ENCODE data around the gene UBE2N.
A peak's percentile ranks its signal among the peaks of the same experiment; 100 is the strongest.

UBE2N gene

DNA sequence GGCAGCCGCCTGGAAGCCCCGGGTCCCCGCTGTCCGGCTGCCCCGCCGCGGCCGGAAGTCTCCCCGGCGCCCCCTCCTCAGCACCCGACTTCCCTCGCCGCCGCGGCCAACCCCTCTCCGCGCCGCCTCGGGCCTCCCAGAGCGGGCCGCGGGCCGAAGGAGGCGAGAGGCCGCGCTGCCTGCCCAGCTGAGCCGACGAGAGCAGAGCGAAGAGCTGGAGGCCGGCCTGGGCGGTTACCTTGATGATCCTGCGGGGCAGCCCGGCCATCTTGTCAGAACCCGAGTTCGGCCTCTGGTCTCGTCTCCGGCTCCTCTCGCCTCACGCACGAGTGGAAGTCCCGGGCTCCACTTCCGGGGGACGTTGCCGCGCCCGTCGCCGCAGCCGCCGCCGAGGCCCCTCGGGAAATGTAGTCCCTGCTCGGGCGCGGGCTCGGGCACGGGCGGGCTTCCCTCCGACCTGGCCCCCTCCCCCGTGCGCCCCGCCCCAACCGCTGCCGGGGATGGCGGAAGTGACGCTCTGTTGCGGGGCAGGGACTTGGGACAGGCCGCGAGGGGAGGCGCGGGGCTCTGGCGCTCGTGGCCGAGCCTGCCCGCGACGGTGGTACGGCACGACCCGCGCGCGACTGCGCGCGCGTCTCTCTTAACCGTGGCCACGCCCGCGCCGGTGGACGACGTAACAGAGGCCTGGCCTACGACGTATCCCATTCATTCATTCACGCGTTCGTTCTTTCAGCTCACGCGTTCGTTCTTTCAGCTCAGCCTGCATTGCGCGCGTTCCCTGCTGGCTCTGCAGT, at the start of gene UBE2N:
Gene UBE2N, minus strand, starts transcription at position 331 of the 794 bp plus-strand sequence. Its CDS starts 63 bp downstream, at position 268.
- peak; percentile 94 to 100 (median 98) for DNase-seq
- intact Hi-C loops (cut with DNase I), result loop anchor here (2.0 kb wide), 2 partner anchors 27 to 235 kb away; partner anchors contain the start of gene CRADD

DNA sequence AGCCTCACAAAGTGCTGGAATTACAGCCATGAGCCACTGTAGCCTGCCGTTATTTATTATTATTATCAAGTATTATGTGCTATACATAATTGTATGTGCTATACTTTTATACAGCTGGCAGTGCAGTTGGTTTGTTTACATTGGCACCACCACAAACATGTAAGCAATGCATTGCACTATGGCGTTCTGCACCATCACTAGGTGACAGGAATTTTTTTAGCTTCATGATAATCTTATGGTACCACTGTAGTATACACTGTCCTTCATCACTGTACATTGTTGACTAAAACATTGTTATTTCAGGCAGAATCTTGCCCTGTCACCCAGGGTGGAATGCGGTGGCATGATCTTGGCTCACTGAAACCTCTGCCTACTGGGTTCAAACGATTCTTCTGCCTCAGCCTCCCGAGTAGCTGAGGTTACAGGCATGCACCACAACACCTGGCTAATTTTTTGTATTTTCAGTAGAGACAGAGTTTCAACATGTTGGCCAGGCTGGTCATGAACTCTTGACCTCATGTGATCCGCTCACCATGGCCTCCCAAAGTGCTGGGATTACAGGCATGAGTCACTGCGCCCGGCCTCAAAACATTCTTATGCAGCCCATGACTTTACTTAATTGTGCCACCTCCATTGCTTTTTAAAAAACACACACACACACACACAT, 42.7 kb upstream of the UBE2N start:
- intact Hi-C loops (cut with DNase I), result no loop called here
- no peak for DNase-seq

DNA sequence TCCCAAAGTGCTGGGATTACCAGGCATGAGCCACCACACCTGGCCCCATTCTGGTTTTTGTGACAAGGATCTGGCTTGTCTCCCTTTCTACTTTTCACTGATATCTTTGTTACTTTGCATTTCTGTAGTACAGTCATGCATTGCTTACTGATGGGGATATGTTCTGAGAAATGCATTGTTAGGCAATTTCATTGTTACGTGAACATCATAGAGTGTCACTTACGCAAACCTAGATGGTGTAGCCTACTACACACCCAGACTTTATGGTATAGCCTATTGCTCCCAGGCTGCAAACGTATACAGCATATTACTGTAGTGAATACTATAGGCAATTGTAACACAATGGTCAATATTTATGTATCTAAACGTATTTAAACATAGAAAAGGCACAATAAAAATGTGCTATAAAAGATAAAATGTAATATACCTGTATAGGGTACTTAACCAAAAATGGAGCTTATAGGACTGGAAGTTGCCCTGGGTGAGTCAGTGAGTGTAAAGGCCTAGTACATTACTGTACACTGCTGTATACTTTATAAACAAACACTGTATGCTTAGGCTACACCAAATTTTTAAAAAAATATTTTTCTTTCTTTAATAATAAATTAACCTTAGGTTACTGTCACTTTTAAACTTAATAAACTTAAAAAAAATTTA, 41.5 kb upstream of the UBE2N start:
- intact Hi-C loops (cut with DNase I), result no loop called here
- no peak for DNase-seq

- intact Hi-C loops (cut with DNase I), result no loop called here
- DNase-seq, result no peak
Observed at GRCh38 chr12:93482721-93483120, 41.0 kb upstream of the UBE2N start.

- no peak for DNase-seq
- intact Hi-C loops (cut with DNase I), result no loop called here
Observed at GRCh38 chr12:93476555-93476954, 34.8 kb upstream of the UBE2N start.

DNA sequence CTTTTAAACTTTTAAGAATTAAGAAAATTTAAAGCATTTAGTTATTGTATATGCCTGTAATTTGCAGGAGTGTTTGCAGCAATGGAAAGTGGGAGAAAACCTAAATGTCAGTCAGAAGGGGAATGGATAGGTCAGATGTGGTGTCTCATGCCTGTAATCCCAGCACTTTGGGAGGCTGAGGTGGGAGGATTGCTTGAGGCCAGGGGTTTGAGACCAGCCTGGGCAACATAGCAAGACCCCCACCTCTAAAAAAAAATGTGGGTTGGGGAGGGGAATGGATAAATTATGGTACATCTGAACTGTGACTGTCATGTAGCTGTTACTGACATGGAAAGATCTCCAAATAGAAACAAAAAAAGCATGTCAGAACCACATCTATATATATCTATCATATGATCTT, 27.6 kb upstream of the UBE2N start:
- DNase-seq, result no peak
- intact Hi-C loops (cut with DNase I), result loop anchor here (2.0 kb wide), 1 partner anchor 27 kb away; no protein-coding TSS in a partner anchor

DNA sequence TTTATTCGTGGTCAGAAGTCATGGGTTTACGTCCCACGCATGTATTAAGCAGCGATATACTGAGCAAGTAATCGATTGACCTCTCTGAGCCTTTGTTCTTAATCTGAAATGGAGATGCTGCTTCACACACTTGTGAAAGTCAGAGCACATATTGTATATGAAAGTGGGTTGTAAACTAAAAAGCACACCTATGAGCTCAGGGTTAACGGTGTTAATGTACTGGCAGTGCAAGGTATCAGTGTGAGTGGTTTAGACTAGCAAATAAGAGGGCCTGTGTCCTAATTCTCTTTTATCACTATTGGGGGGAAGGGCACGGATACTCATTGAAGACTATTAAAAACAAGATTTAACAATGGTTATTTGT, 26.2 kb upstream of the UBE2N start:
- DNase-seq, result no peak
- intact Hi-C loops (cut with DNase I), result loop anchor here (2.0 kb wide), 1 partner anchor 25 kb away; no protein-coding TSS in a partner anchor

DNA sequence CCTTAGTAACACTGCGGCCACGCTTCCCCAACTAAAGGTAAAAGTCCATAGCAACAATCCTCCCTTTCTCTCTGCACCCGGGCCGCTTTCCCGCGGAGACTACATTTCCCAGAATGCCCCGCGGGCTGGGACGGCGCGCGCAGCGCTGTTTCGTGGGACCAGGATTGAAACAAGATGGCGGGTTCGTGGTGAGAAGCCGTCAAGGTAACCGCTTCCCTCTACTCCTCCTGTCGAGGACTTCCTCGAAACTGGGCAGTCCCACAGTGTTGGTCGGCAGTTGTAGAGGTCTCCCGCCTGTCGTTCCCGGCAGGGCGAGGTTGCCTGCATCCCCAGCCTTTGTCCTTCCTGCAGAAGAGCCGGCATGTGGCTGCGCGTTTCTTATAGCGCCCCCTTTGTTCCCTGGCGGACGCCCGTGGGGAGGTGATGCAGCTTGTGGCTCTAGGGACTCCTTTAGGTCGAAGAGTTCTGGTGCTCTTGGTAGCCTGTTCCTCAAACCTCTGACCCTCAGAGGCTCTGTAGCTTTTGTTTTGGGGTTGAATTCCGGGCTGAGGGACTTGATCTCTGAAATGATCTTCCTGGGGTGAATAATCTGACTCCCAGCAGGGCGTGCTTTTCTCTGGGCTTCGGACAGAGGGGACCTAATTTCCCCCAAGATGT, 25.7 kb upstream of the UBE2N start, which contains the start of gene MRPL42:
Gene MRPL42, plus strand, starts transcription at position 164 of the 657 bp plus-strand sequence. CDS start 1,772 bp downstream, outside the sequence.
- peak; percentile 80 to 98 (median 89) for DNase-seq
- intact Hi-C loops (cut with DNase I), result loop anchor here (2.0 kb wide), 1 partner anchor 25 kb away; no protein-coding TSS in a partner anchor

DNA sequence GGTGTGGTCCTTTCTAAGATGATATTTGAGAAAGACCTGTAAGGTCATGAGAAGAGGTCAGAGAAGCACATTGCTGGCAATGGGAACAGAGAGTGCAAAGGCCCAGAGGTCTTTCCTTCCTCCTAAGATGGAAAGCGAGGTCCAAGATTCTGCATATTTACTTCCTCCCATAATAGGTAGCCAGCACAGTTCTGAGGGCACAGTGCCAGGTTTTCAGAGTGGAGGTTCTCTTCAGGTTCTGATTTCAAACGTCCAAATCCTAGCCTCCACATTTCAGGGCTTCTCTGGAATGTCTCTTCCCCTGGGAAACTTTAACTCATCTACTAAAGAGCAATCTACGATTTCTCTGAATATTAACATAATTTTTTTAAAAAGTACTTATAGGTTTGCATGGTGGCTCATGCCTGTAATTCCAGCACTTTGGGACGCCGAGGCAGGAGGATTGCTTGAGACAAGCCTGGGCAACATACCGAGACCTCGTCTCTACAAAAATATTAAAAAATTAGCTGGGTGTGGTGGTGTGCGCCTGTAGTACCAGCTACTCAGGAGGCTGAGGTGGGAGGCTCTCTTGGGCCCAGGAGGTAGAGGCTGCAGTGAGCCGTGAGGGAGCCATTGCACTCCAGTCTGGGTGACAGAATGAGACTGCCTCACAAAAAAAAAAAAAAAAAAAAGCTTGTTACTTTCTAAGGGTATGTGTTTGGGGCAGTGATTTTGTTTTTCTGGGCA, 25.0 kb upstream of the UBE2N start:
- no peak for DNase-seq
- intact Hi-C loops (cut with DNase I), result no loop called here

- intact Hi-C loops (cut with DNase I), result no loop called here
- DNase-seq, result no peak
Observed at GRCh38 chr12:93465841-93466240, 24.1 kb upstream of the UBE2N start.

DNA sequence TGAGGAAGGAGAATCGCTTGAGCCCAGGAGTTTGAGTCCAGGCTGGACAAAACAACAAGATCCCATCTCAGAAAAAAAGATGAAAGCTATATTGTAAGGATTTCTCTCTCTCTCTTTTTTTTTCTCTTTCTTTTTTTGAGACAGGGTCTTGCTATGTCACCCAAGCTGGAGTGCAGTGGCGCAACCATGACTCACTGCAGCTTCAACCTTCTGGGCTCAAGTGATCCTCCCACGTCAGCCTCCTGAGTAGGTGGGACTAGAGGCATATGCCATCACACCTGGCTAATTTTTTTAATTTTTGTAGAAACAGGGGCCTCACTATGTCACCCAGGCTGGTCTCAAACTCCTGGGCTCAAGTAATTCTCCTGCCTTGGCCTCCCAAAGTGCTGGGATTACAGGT, 19.8 kb upstream of the UBE2N start:
- intact Hi-C loops (cut with DNase I), result no loop called here
- DNase-seq, result no peak

DNA sequence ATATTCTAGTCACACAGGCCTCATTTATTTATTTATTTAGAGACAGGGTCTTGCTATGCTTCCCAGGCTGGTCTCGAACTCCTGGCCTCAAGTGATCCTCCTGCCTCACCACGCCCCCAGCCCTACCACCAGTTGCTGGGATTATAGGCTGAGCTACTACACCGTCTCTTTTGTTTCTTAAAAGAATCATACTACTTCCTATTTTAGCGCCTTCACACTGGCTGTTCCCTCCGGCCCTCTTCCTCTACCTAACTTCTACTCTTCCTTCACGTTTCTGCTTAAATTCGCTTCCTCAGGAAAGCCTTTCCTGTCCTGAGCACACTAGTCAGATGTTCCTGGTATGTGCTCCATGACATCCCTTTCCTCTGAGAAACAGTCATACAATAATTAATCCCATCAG, 19.2 kb upstream of the UBE2N start:
- intact Hi-C loops (cut with DNase I), result no loop called here
- DNase-seq, result no peak

GRCh38 chr12:93460003-93460402, 18.3 kb upstream of the UBE2N start:
- no peak for DNase-seq
- intact Hi-C loops (cut with DNase I), result no loop called here

DNA sequence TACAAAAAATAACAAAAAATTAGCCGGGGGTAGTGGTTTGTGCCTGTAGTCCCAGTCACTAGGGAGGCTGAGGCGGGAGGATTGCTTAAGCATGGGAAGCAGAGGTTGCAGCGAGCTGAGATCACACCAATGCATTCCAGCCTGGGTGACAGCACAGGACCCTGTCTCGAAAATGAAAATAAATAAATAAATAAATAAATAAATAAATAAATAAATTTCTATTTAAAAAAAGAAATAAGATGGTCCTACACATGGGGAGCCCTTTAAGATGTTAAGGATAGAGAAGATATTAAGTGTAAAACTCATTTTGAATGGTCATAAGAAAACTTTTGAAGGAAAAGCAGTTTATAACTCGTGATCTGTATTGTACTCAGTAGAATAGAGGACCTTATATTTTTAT, 17.4 kb upstream of the UBE2N start:
- no peak for DNase-seq
- intact Hi-C loops (cut with DNase I), result no loop called here

DNA sequence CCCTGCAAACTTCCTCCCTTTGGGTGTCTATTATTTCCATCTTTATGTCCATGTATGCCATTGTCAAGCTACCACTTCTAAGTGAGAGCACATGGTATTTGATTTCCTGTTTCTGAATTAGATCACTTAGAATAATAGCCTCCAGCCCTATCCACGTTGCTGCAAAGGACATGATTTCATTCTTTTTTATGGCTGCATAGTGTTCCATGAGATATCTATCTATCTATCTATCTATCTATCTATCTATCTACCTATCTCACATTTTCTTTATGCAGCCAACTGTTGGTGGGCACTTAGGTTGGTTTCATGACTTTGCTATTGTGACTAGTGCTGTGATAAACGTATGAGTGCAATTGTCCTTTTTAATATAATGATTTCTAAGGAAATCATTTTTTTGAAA, 14.3 kb upstream of the UBE2N start:
- no peak for DNase-seq
- intact Hi-C loops (cut with DNase I), result no loop called here

GRCh38 chr12:93453633-93454032, 11.9 kb upstream of the UBE2N start:
- no peak for DNase-seq
- intact Hi-C loops (cut with DNase I), result no loop called here

DNA sequence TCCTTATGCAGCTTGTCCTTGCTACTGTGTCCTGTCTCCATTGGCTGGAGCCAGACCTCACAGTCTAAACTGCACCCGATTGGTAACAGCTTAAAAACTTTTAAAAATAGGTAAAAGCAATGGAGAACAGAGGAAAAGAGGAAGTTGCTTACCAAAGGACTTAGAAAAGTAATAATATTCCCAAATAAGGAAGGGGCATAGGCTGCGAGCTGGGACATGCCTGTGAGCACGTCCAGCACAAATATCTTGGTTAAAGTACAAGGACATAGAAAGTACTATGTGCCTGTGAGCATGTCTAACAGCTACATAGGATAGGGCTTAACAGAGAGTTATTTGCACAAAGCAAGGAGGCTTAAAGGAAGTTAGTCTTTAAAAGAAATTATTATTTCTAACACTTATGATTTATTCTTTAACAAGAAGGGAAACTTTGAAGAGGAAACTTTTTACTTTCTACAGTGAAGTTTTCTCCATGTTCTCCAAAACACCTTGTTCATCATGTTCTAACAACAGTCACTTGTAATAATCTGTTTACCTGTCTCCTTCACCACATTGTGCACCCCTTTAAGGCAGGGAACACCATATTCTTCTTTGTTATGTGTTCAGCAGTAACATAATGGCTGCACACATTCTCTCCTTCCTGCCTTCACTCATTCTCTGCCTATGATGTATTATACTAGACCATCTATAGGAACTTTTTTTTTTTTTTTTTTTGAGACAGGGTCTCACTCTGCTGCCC, 9.8 kb upstream of the UBE2N start:
- intact Hi-C loops (cut with DNase I), result no loop called here
- no peak for DNase-seq

DNA sequence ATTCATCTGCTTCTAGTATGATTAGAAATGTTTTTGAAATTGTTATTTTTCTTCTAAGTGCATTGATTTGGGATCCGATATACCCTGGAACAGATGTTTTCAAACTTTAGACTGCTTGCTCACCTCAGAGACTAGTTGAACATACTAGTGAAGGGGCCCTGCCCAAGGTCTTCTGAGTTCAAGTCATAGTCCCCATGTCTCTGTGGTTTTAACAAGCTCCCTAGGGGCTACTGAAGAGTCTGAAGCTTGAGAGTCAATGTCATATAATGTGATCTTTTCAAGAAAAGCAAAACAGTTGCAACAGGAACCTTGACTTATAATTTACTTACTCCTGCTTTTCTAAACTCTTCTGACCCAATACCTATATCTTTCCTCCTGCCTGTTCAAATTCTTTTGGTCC, 7.5 kb upstream of the UBE2N start:
- intact Hi-C loops (cut with DNase I), result no loop called here
- DNase-seq, result no peak

GRCh38 chr12:93448796-93449195, 7.0 kb upstream of the UBE2N start:
- no peak for DNase-seq
- intact Hi-C loops (cut with DNase I), result no loop called here

Data from posterior cingulate gyrus (tissue), 11 donors.